GM12878 (cell line): ENCODE results near the gene ME1. TPM values are rescaled to one million over a fixed set of nuclear protein-coding genes. Genes with fewer than 3 reads are reported as not detected.
A peak's percentile ranks its signal among the peaks of the same experiment; 100 is the strongest.

Experiments
- ATAC-seq: fragments of 200-7000 bp; cut with Tn5 transposase; 3 replicates; pipeline ENCODE4 v1.9.1; 2020; ENCODE audit warnings: mild to moderate bottlenecking, moderate library complexity
- Bru-seq: library from RNA; stranded (reverse); fragments of 400-500 nt; gene quantifications from one replicate; lab custom pipeline; 2021; lab: Mats Ljungman, UMichigan
- BruChase-seq, 2 experiments: library from RNA; stranded (reverse); fragments of 400-500 nt; gene quantifications; one replicate each; lab custom pipeline; 2021; lab: Mats Ljungman, UMichigan
- BruUV-seq: library from RNA; stranded (reverse); fragments of 400-500 nt; replicated peaks from 2 replicates; lab custom pipeline; 2021; lab: Mats Ljungman, UMichigan
- CTCF ChIA-PET: fragments of 300-600 bp; sonication (Branson Sonifier 250); formaldehyde crosslinking; extraction: SDS; loops from one replicate; lab custom pipeline; 2021; ENCODE audit warnings: inconsistent platforms; lab: Yijun Ruan, JAX
- POLR2A ChIA-PET: fragments of 350-600 bp; formaldehyde crosslinking; extraction: SDS; loops from one replicate; lab custom pipeline; 2021; ENCODE audit warnings: inconsistent platforms; lab: Charles Lee
- RAD21 ChIA-PET: fragments of 300-600 bp; sonication (Branson Sonifier 250); formaldehyde crosslinking; loops from one replicate; lab custom pipeline; 2023; ENCODE audit warnings: antibody characterized with exemption; ENCODE audit not compliant: unreplicated experiment; lab: Charles Lee
- SMC1A ChIA-PET: fragments of 300-600 bp; sonication (Branson Sonifier 250); formaldehyde crosslinking; loops from one replicate; lab custom pipeline; 2023; ENCODE audit not compliant: unreplicated experiment, uncharacterized antibody; lab: Charles Lee
- DNase-seq: peaks from one replicate; pipeline ENCODE4 v3.0.0-alpha.2; 2011; ENCODE audit warnings: low read depth, low spot score
- FAIRE-seq: peaks from 3 replicates; lab custom pipeline; 2011; peaks lifted over from hg19 to GRCh38; lab: Jason Lieb, UNC
- H2AFZ ChIP-seq: 2 replicates; pipeline ENCODE4 v1.6.0; 2011; ENCODE audit warnings: low read depth, low read length, control low read depth; ENCODE audit not compliant: control insufficient read depth
- H3K27ac ChIP-seq: 2 replicates; pipeline ENCODE4 v1.5.1; 2011; ENCODE audit warnings: control low read depth; ENCODE audit not compliant: control insufficient read depth, insufficient read depth
- H3K27me3 ChIP-seq, 2 experiments: replicated peaks in 1 of 2; 2 replicates each; pipeline versions ENCODE4 v1.6.0 to v1.6.1; 2011; ENCODE audit warnings: low read length in 1 of 2; ENCODE audit not compliant: control insufficient read depth in 2 of 2, insufficient read depth in 2 of 2
- H3K36me3 ChIP-seq, 2 experiments: 2 replicates each; pipeline ENCODE4 v1.5.1; 2011; ENCODE audit warnings: low read length in 1 of 2; ENCODE audit not compliant: control insufficient read depth in 2 of 2, insufficient read depth in 2 of 2
- H3K4me1 ChIP-seq: 2 replicates; pipeline ENCODE4 v1.6.1; 2011; ENCODE audit warnings: mild to moderate bottlenecking, low read length, moderate library complexity, mixed read lengths; ENCODE audit not compliant: control insufficient read depth, insufficient read depth
- H3K4me2 ChIP-seq: 2 replicates; pipeline ENCODE4 v1.6.0; 2011; ENCODE audit warnings: control low read depth; ENCODE audit not compliant: control insufficient read depth, insufficient read depth
- H3K4me3 ChIP-seq: fragments of 200-600 bp; sonication (generic); 2 replicates; pipeline ENCODE4 v1.5.1; 2016
- H3K79me2 ChIP-seq: 2 replicates; pipeline ENCODE4 v1.6.0; 2011; ENCODE audit warnings: low read length; ENCODE audit not compliant: control insufficient read depth, insufficient read depth
- H3K9ac ChIP-seq: 2 replicates; pipeline ENCODE4 v1.8.0; 2011; ENCODE audit warnings: low read length, control low read depth, mixed read lengths; ENCODE audit not compliant: control insufficient read depth, insufficient read depth
- H3K9me3 ChIP-seq: replicated peaks from 3 replicates; pipeline ENCODE4 v1.5.1; 2011; ENCODE audit warnings: mild to moderate bottlenecking, low read length; ENCODE audit not compliant: control insufficient read depth, insufficient read depth
- H4K20me1 ChIP-seq: 2 replicates; pipeline ENCODE4 v1.6.0; 2011; ENCODE audit not compliant: control insufficient read depth, insufficient read depth
- BACH1 ChIP-seq: fragments of 450-650 bp; IDR thresholded peaks from 2 replicates; pipeline ENCODE4 v1.6.1; 2017; ENCODE audit warnings: mild to moderate bottlenecking, borderline replicate concordance
- BHLHE40 ChIP-seq, 2 experiments: fragments of 450-650 bp in 1 of 2; IDR thresholded peaks; 2 replicates each; pipeline ENCODE4 v1.6.1; 2011 to 2017; ENCODE audit warnings: low read depth in 2 of 2, borderline replicate concordance in 1 of 2, improper control_type of control experiment in 1 of 2, low read length in 1 of 2, mild to moderate bottlenecking in 1 of 2
- DPF2 ChIP-seq: fragments of 450-650 bp; IDR thresholded peaks from 2 replicates; pipeline ENCODE4 v1.6.1; 2017; ENCODE audit warnings: mild to moderate bottlenecking
- EGR1 ChIP-seq, 2 experiments: IDR thresholded peaks; 1 replicate in 1 of 2; 2 replicates in 1 of 2; pipeline ENCODE4 v1.6.1; 2011 to 2012; ENCODE audit warnings: low read depth in 2 of 2, low read length in 2 of 2, borderline replicate concordance in 1 of 2, mild to moderate bottlenecking in 1 of 2, moderate library complexity in 1 of 2
- GATAD2B ChIP-seq: fragments of 450-650 bp; conservative IDR thresholded peaks from 2 replicates; pipeline ENCODE4 v1.6.1; 2017; ENCODE audit warnings: low read depth, mild to moderate bottlenecking, moderate library complexity
- MLLT1 ChIP-seq: fragments of 450-650 bp; IDR thresholded peaks from 2 replicates; pipeline ENCODE4 v1.6.1; 2016; ENCODE audit warnings: mild to moderate bottlenecking
- PAX5 ChIP-seq: IDR thresholded peaks from 2 replicates; pipeline ENCODE4 v1.6.1; 2011; ENCODE audit warnings: low read depth, low read length, borderline replicate concordance
- POLR2A ChIP-seq: IDR thresholded peaks from 2 replicates; pipeline ENCODE4 v1.6.1; 2011; ENCODE audit warnings: low read depth, mild to moderate bottlenecking, low read length
- RELA ChIP-seq: fragments of 450-650 bp; IDR thresholded peaks from 2 replicates; pipeline ENCODE4 v1.8.0; 2014; ENCODE audit warnings: borderline replicate concordance; ENCODE audit not compliant: partially characterized antibody
- SPI1 ChIP-seq: IDR thresholded peaks from 2 replicates; pipeline ENCODE4 v1.6.1; 2011; ENCODE audit warnings: low read depth, mild to moderate bottlenecking, low read length, moderate library complexity, borderline replicate concordance; ENCODE audit not compliant: insufficient read depth
- SUPT20H ChIP-seq: IDR thresholded peaks from 2 replicates; pipeline ENCODE4 v1.6.1; 2011; ENCODE audit warnings: low read depth, mild to moderate bottlenecking, low read length, moderate library complexity, borderline replicate concordance; ENCODE audit not compliant: control insufficient read depth
- USF2 ChIP-seq: IDR thresholded peaks from 2 replicates; pipeline ENCODE4 v1.6.1; 2011; ENCODE audit warnings: low read depth, low read length, improper control_type of control experiment, borderline replicate concordance
- ZBED1 ChIP-seq: IDR thresholded peaks from 2 replicates; pipeline ENCODE4 v1.6.1; 2016; ENCODE audit warnings: borderline replicate concordance
- ZNF217 ChIP-seq: fragments of 450-650 bp; IDR thresholded peaks from 2 replicates; pipeline ENCODE4 v1.6.1; 2017; ENCODE audit warnings: antibody characterized with exemption, mild to moderate bottlenecking
- ZNF24 ChIP-seq: fragments of 450-650 bp; IDR thresholded peaks from 2 replicates; pipeline ENCODE4 v1.6.1; 2017; ENCODE audit warnings: antibody characterized with exemption, mild to moderate bottlenecking
- WGBS: methylation state at CpG from one replicate; pipeline ENCODE4 v1.1.6; 2016; ENCODE audit warnings: low lambda C conversion rate; ENCODE audit not compliant: insufficient replicate concordance, insufficient coverage; ENCODE audit errors: missing lambda C conversion rate; 5-methylcytosine and 5-hydroxymethylcytosine counted together
- in situ Hi-C: fragments of 300-500 bp; cut with MboI; formaldehyde crosslinking; loops from 9 replicates; pipeline ENCODE4 v1.14.3; 2018; ENCODE audit warnings: mixed read lengths
- intact Hi-C: fragments of 100-400 bp; cut with micrococcal nuclease; formaldehyde crosslinking; loops from one replicate; pipeline ENCODE4 v1.14.2; 2022; ENCODE audit not compliant: unreplicated experiment
- long read RNA-seq, 2 experiments: library from polyadenylated mRNA; unstranded; transcript quantifications; one replicate each; pipeline ENCODE4 v2.0.0, GENCODE V29; 2019 to 2020
- polyA minus RNA-seq, 3 experiments: library from RNA; depleted of rRNA, polyadenylated mRNA; stranded (reverse); fragments of >200 nt; gene quantifications; 2 replicates each; pipeline ENCODE4 v1.2.3, GENCODE V29; 2011
- polyA plus RNA-seq, 11 experiments: library from polyadenylated mRNA; depleted of rRNA in 4 of 11; unstranded in 6 of 11; stranded (reverse) in 5 of 11; fragments of >200 nt; fragmentation: Nextera tagmentation in 4 of 11; fragmentation: Illumina TruSeq in 1 of 11; extraction: Ambion mirVana in 4 of 11; extraction: Trizol in 1 of 11; gene quantifications; 1 replicate in 1 of 11; 2 replicates in 10 of 11; pipeline versions ENCODE4 v1.2.1 to v1.2.3, GENCODE V29; 2011 to 2016; ENCODE audit warnings: inconsistent platforms in 2 of 11, missing spikeins in 2 of 11, low read depth in 1 of 11
- total RNA-seq, 4 experiments: library from RNA; depleted of rRNA in 3 of 4; stranded (reverse); fragments of >200 nt in 3 of 4; fragmentation: Illumina TruSeq in 1 of 4; extraction: Trizol in 1 of 4; gene quantifications; 2 replicates each; pipeline versions ENCODE4 v1.2.1 to v1.2.3, GENCODE V29; 2013 to 2021

ME1 gene
- total RNA-seq (2013; cell fraction: nucleolus; rRNA removed): 8.9 and 9.9 TPM in 2 replicates
- 4.5 and 5.4 TPM in 2 replicates for total RNA-seq (2014; rRNA removed)
- total RNA-seq (2014; rRNA removed; fragmentation: Illumina TruSeq; extraction: Trizol): 8.3 and 8.5 TPM in 2 replicates
- total RNA-seq (2021): 9.2 and 9.8 TPM in 2 replicates
- polyA plus RNA-seq (2011; ENCODE audit: low read depth): 2.0 TPM
- polyA plus RNA-seq (2011; rRNA removed): 8.4 and 10.6 TPM in 2 replicates
- polyA plus RNA-seq (2011; cell fraction: cytosol; rRNA removed): 3.4 and 5.9 TPM in 2 replicates
- 9.1 and 9.4 TPM in 2 replicates for polyA plus RNA-seq (2011; cell fraction: nucleus; rRNA removed)
- 3.0 and 4.9 TPM in 2 replicates for polyA plus RNA-seq (2012)
- polyA plus RNA-seq (2014; fragmentation: Illumina TruSeq; extraction: Trizol): 10.6 and 15.7 TPM in 2 replicates
- 1 to 10 TPM; 3.6 to 6.4 TPM for polyA plus RNA-seq (2014; fragmentation: Nextera tagmentation; extraction: Ambion mirVana)
- polyA plus RNA-seq (2014; rRNA removed): 3.3 and 4.2 TPM in 2 replicates
- 10 to 100 TPM; 10.3 to 11.8 TPM for polyA plus RNA-seq (2016; fragmentation: Nextera tagmentation; extraction: Ambion mirVana)
- 5.4 and 9.6 TPM in 2 replicates for polyA minus RNA-seq (2011; rRNA and poly(A)+ RNA removed)
- 4.7 and 5.3 TPM in 2 replicates for polyA minus RNA-seq (2011; cell fraction: cytosol; rRNA and poly(A)+ RNA removed)
- polyA minus RNA-seq (2011; cell fraction: nucleus; rRNA and poly(A)+ RNA removed): 6.4 and 9.8 TPM in 2 replicates
- Bru-seq, nascent RNA: percentile 64 among the genes with signal in this experiment
- percentile 58 among the genes with signal in this experiment for BruChase-seq, experiment 1, labeled RNA remaining after a 6-hour chase
- percentile 55 among the genes with signal in this experiment for BruChase-seq, experiment 2, labeled RNA remaining after a 2-hour chase
- long read RNA-seq, experiment 1, transcript ME1-201 (14 exons, 3,371 nt): major isoform, 25 of 33 reads
- long read RNA-seq, experiment 1, partial matches to known transcripts: 1 of 33 reads
- long read RNA-seq, experiment 1, other reads (novel, unspliced or antisense): 7 of 33 reads
- long read RNA-seq, experiment 2, transcript ME1-201 (14 exons, 3,371 nt): major isoform, 94 of 137 reads
- long read RNA-seq, experiment 2, partial matches to known transcripts: 28 of 137 reads
- long read RNA-seq, experiment 2, other reads (novel, unspliced or antisense): 15 of 137 reads

GRCh38 chr6:83430611-83431544 is at the start of gene ME1:
ME1 (minus strand) TSS chr6:83431051; CDS start chr6:83430954, 97 bp downstream.
- Histone ChIP-seq H3K4me1 (peaks cover 5% of the 10 kb centered on the region), H4K20me1 (no peaks in the 10 kb centered on the region), H3K27me3 (no peaks in the 10 kb centered on the region), H3K79me2 (peaks cover 27% of the 10 kb centered on the region), H3K27ac (peak within 1 kb of the TSS; percentile 80), H2AFZ (peak within 1 kb of the TSS; percentile 81), H3K9ac (peak within 1 kb of the TSS; percentile 75), H3K4me3 (peak within 1 kb of the TSS; percentile 65), H3K9me3 (no peaks in the 10 kb centered on the region; the same call in 1 of the 3 replicates), H3K36me3 (no peaks in the 10 kb centered on the region), H3K4me2 (peak within 1 kb of the TSS; percentile 82)
- ChIA-PET CTCF (interaction anchor here (0.6 to 1.4 kb wide), 2 partner anchors 209 to 366 kb away, joined by 3 read pairs; partner anchors contain the start of gene UBE3D), SMC1A (interaction anchor here (1.2 to 1.4 kb wide), 2 partner anchors 22 to 209 kb away, joined by 3 read pairs; no protein-coding TSS in a partner anchor), POLR2A (interaction anchor here (0.5 kb wide), 1 partner anchor 26 kb away, joined by 4 read pairs; no protein-coding TSS in a partner anchor), RAD21 (no interaction called here)
- DNase-seq: peak; percentile 52
- intact Hi-C loops (loop anchor here (5.0 kb wide), 1 partner anchor 364 kb away; the partner anchor contains the start of genes DOP1A and UBE3D), in situ Hi-C loops (no loop called here)
- BruUV-seq: no TSS peak
- FAIRE-seq: no peak
- peak; percentile 91 for ATAC-seq
- 52% methylated on average over 38 of the region's 74 CpGs for WGBS
- TF ChIP-seq USF2 (no peak), DPF2 (peak; percentile 82), SPI1 (0 out of 2 replicates have a peak, but pooled peaks have one; percentile 5), EGR1 (IDR thresholded peaks at IDR 0.05; ENCODE audit: borderline replicate concordance in 1 of 2, low read depth in 2 of 2, low read length in 2 of 2) (peak; percentile 35 to 98), ZNF24 (0 out of 2 replicates have a peak, but pooled peaks have one; percentile 12), ZNF217 (0 out of 2 replicates have a peak, but pooled peaks have one; percentile 28), BHLHE40 (IDR thresholded peaks at IDR 0.05; ENCODE audit: borderline replicate concordance in 1 of 2, low read depth in 2 of 2, low read length in 1 of 2) (peak; percentile 73 to 94; a peak in 3 of 4 replicates), MLLT1 (0 out of 2 replicates have a peak, but pooled peaks have one; percentile 42), SUPT20H (no peak), GATAD2B (peak; percentile 71), ZBED1 (no peak), BACH1 (peak; percentile 100), RELA (peak; percentile 66), PAX5 (peak; percentile 59; the same call in 1 of the 2 replicates), POLR2A (peak; percentile 79)
